Measurements from ENCODE around the gene PCDH18.

Gene PCDH18

GRCh38 chr4:137536789-137537561 is 4.7 kb upstream of the PCDH18 start:
- no peak for TF ChIP-seq CTCF (IDR thresholded peaks at IDR 0.05; ENCODE audit: insufficient read depth, missing control alignments)
- FAIRE-seq (no peak), DNase-seq (ENCODE audit: insufficient read length, low spot score) (no peak)

GRCh38 chr4:137535718-137536117 is 3.4 kb upstream of the PCDH18 start:
- FAIRE-seq (no peak), DNase-seq (ENCODE audit: insufficient read length, low spot score) (no peak)
- TF ChIP-seq CTCF (IDR thresholded peaks at IDR 0.05; ENCODE audit: insufficient read depth, missing control alignments): no peak

- TF ChIP-seq CTCF (IDR thresholded peaks at IDR 0.05; ENCODE audit: insufficient read depth, missing control alignments): no peak
- DNase-seq (ENCODE audit: insufficient read length, low spot score) (no peak), FAIRE-seq (no peak)
Observed at GRCh38 chr4:137534516-137534915, 2.2 kb upstream of the PCDH18 start.

- DNase-seq (ENCODE audit: insufficient read length, low spot score): no peak
- no peak for TF ChIP-seq CTCF (IDR thresholded peaks at IDR 0.05; ENCODE audit: insufficient read depth, missing control alignments)
- FAIRE-seq: no peak
Observed at GRCh38 chr4:137533855-137534254, 1.6 kb upstream of the PCDH18 start.

- no peak for FAIRE-seq
- DNase-seq (ENCODE audit: insufficient read length, low spot score): no peak
- no peak for TF ChIP-seq CTCF (IDR thresholded peaks at IDR 0.05; ENCODE audit: insufficient read depth, missing control alignments)
Observed at GRCh38 chr4:137532869-137533236, 559 bp upstream of the PCDH18 start.

GRCh38 chr4:137531168-137531985 is 917 bp downstream of the PCDH18 start:
- FAIRE-seq (no peak), DNase-seq (ENCODE audit: insufficient read length, low spot score) (no peak)
- TF ChIP-seq CTCF (IDR thresholded peaks at IDR 0.05; ENCODE audit: insufficient read depth, missing control alignments): peak; percentile 31

- no peak for TF ChIP-seq CTCF (IDR thresholded peaks at IDR 0.05; ENCODE audit: insufficient read depth, missing control alignments)
- FAIRE-seq (no peak), DNase-seq (ENCODE audit: insufficient read length, low spot score) (no peak)
Observed at GRCh38 chr4:137530176-137530575, 2.1 kb downstream of the PCDH18 start.
